Neural cell (in vitro differentiated cells): ENCODE measurements around the gene SIGLEC9.

Experiments used
- EZH2 ChIP-seq: fragments of 200-600, 300-800 bp; shearing (Covaris generic), sonication (generic); IDR thresholded peaks from 2 replicates; pipeline ENCODE4 v1.6.1; 2014; ENCODE audit warnings: antibody characterized with exemption, low read length, borderline replicate concordance, mild to moderate bottlenecking; ENCODE audit not compliant: insufficient read depth, poor library complexity, severe bottlenecking
- MXI1 ChIP-seq: fragments of 450-650 bp; conservative IDR thresholded peaks from 2 replicates; pipeline ENCODE4 v1.6.1; 2014; ENCODE audit warnings: antibody characterized with exemption, mild to moderate bottlenecking; ENCODE audit not compliant: poor library complexity, severe bottlenecking
- POLR2AphosphoS5 ChIP-seq: IDR thresholded peaks from 2 replicates; pipeline ENCODE4 v1.6.1; 2012
- TF ChIP-seq, protein P1 (sequence below): IDR thresholded peaks from 2 replicates; pipeline ENCODE4 v1.6.1; 2012; ENCODE audit warnings: borderline replicate concordance
- TF ChIP-seq, protein P2 (sequence below): fragments of 450-650 bp; IDR thresholded peaks from 2 replicates; pipeline ENCODE4 v1.5.1; 2014; ENCODE audit warnings: antibody characterized with exemption, mild to moderate bottlenecking, moderate library complexity; ENCODE audit not compliant: poor library complexity, severe bottlenecking

DNA sequence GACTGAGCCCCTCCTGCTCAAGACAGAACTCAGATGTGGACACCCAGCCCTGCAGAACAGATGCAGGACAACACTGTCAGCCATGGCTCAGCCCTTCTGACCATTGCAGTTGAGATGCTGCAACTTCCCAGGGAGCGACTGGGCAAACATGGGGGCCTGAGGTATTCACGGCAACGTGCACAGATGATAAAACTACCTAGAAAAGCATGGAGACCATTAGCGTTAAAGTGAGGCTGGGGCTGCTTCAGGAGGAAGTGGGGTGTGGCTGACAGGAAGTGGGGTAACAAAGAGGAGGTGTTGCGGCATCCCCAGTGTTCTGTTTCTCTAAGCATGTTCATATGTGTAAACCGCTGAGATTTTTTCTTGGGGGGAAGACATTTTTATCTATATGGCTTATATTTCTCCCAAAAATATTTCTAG lies 1.3 kb upstream of the SIGLEC9 start:
- TF ChIP-seq, protein P1, sequence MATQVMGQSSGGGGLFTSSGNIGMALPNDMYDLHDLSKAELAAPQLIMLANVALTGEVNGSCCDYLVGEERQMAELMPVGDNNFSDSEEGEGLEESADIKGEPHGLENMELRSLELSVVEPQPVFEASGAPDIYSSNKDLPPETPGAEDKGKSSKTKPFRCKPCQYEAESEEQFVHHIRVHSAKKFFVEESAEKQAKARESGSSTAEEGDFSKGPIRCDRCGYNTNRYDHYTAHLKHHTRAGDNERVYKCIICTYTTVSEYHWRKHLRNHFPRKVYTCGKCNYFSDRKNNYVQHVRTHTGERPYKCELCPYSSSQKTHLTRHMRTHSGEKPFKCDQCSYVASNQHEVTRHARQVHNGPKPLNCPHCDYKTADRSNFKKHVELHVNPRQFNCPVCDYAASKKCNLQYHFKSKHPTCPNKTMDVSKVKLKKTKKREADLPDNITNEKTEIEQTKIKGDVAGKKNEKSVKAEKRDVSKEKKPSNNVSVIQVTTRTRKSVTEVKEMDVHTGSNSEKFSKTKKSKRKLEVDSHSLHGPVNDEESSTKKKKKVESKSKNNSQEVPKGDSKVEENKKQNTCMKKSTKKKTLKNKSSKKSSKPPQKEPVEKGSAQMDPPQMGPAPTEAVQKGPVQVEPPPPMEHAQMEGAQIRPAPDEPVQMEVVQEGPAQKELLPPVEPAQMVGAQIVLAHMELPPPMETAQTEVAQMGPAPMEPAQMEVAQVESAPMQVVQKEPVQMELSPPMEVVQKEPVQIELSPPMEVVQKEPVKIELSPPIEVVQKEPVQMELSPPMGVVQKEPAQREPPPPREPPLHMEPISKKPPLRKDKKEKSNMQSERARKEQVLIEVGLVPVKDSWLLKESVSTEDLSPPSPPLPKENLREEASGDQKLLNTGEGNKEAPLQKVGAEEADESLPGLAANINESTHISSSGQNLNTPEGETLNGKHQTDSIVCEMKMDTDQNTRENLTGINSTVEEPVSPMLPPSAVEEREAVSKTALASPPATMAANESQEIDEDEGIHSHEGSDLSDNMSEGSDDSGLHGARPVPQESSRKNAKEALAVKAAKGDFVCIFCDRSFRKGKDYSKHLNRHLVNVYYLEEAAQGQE = no peak
- TF ChIP-seq EZH2 (no peak), MXI1 (no peak), POLR2AphosphoS5 (no peak)
- TF ChIP-seq, protein P2, sequence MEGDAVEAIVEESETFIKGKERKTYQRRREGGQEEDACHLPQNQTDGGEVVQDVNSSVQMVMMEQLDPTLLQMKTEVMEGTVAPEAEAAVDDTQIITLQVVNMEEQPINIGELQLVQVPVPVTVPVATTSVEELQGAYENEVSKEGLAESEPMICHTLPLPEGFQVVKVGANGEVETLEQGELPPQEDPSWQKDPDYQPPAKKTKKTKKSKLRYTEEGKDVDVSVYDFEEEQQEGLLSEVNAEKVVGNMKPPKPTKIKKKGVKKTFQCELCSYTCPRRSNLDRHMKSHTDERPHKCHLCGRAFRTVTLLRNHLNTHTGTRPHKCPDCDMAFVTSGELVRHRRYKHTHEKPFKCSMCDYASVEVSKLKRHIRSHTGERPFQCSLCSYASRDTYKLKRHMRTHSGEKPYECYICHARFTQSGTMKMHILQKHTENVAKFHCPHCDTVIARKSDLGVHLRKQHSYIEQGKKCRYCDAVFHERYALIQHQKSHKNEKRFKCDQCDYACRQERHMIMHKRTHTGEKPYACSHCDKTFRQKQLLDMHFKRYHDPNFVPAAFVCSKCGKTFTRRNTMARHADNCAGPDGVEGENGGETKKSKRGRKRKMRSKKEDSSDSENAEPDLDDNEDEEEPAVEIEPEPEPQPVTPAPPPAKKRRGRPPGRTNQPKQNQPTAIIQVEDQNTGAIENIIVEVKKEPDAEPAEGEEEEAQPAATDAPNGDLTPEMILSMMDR = no peak
